Measurements from ENCODE around the gene IPO4.

Gene IPO4

DNA sequence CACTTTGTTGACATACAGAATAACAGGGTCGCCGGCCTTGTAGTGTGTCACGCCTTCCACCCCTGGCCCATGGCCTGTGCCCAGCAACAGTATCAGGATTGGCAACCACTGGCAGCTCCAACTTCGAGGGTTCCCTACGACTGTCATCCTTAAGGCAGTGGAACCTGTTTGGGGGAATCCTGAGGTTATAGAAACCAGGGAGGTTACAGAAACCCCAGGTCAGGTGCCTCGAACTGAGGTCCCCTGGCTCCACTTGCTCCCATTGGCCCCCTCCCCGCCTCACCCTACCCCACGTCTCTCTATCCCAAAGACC is 6.2 kb upstream of the IPO4 start:
- DNase-seq (ENCODE audit: low read depth in 2 of 2): no peak

DNA sequence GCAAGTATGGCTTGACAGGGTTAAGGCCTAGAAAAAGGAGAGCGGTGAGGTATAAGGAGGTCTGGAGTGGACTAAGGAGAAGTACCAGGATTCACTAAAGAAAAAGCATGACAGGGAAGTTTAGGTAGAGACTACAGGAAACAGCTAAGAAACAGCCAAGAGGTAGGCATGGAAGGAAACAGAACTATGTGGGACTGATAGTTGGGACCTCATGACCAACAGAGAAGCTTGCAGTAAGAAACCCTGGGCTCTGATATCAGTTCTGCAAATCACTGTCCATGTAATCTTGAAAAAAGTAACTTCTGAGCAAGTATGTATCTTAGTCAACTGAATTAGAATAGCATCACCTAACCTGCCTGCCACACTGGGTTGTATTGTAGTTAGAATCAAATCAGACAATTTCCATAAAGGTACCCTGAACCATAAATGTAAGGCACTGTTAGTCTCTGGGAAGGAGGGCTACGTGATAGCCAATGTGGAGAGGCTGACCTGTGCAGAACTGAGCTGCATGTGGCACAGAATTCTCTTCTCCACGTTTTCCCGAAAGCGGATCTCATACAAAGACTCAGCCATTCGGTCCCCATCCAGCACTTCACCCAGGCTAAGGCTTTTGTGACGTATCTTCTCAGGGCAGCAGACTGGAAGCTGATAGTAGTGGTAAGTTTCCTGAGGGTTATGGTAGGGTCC is 5.7 kb upstream of the IPO4 start:
- DNase-seq (ENCODE audit: low read depth in 2 of 2): no peak

DNA sequence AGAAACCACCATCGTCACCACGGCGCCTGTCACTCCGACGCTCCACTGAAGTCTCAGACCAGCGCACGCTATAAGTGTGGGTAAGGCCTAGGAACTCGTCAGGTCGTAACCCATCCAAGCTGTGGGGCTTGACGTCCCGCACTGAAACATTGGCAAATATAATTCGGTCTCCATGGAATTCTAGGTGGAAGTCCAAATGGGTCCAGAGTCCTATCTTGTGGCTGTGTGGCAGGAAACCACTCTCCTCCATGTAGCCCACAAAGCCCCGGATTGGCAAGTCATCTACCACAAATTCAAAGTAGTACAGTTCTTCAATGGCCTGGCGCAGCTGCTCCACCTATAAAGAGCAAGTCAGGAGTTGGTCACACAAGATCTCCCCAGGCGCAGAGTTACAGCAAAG is 4.3 kb upstream of the IPO4 start:
- DNase-seq (ENCODE audit: low read depth in 2 of 2): no peak

DNA sequence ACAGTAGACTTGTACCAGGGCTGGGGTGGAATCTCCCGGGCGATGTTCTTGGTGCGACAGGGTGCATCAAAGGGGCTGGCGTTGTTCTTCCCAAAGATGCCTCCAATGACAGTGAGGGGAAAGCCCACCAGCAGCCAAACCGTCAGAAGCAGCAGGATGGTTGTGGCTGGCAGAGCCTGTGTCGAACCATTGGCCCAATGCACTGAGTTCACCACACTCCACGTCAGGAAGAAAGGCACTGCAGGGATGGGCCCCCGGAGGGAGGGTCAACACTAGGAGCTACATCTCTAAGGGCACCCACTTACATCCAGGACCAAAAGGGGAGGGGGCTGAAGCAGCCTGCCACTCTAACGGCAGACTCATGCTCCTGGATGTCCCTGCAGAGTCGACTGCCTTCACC is 1.8 kb upstream of the IPO4 start:
- no peak for DNase-seq (ENCODE audit: low read depth in 2 of 2)

DNA sequence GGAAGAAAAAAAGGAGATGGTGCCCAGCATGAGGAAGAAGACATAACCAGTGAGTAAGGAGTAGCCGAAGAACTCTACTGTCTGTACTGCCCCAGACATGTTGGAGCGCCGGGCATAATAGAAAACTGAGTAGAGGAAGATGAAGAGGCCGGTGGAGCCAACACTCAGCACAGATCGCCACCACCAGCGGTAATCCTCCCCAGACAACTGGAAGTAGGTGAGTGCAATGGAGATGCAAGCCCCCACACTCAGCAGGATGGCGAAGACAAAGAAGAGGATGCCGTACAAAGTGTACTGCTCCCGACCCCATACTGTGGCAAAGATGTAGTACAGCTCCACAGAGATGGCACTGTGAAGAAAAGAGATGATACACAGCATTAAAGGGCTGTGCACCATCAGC is 844 bp upstream of the IPO4 start:
- DNase-seq (ENCODE audit: low read depth in 2 of 2): no peak

DNA sequence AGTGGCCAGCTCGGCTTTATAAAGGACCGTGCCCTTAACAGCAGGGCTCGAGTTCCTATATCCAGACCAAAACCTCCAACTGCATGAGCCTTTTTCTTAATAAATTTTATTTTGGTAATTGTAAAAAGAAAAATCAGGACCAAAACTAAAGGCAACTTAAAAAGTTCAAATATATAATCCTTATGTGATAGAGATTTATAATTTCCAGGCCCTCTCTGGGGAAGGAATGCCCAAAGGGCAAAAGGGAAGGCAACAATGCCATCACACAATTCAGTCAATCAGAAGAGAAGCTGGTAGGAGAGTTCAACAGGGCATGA is 401 bp upstream of the IPO4 start:
- no peak for DNase-seq (ENCODE audit: low read depth in 2 of 2)

DNA sequence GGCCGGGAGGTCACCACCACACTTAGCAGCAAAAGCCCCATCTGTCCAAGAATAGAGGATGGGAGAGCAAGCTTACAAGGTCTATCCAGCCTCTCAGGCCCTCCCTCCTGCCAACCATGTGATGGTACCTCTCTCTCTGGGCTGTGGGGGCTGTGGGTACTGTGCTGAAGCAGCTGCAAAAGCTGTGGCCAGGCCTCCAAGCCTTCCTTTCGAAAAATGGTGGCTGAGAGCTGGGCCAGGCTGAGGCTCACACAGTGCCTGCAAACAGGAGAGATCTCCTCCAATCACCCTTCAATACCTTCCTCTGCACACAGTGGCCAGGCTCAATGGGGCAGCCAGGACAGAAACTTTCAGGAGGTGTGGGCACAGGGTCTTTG is 1.1 kb downstream of the IPO4 start:
- DNase-seq (ENCODE audit: low read depth in 2 of 2): no peak

DNA sequence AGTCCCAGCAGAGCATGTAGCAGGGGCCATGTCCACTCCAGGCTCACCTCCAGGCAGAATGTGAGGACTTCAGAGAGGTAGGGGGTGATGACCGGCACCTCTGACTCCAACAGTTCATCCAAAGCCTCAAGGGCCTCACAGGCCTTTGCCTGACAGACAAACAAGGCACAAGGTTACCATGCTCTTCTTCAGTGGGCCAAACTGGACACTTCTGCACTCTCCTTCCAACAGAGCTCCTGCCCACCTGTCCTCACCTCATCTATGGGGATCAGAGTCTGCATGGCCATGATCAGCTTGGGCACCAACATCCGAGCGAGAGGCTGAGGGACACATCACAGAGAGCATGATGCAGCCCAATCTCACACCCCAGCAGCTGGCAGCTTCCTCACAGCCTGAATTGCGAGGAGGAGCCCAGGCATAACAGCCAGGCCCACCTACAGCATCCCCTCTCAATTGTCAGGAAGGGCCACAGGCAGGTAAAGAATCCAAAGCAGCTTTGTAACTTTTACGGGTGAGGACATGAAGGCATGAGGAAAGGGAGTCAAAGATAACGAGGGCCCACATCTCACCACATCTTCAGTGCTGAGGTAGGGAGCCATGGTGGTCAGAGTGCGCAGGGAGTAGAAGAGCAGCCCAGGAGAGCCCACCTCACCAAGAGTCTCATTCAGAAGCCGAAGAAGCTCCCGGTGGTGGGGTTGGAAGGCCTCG is 1.6 kb downstream of the IPO4 start:
- no peak for DNase-seq (ENCODE audit: low read depth in 2 of 2)

DNA sequence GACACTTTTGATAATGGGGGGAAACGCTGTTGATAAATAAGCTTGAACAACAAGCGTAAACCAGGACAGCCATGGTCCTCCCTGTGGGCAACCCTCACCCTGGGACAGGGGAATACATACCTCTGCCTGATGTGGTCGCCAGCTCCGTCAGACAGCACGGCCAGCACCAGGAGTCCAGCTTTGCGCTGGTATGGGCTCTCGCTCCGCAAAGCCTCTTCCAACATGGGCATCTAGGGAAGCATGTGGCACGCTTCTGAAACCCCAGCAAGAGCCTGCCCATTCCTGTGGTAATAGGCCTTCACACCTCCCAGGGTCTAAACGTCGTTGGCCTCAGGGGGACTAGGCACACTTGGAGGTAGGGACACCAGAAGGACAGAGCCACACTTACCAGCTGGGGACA is 2.9 kb downstream of the IPO4 start:
- no peak for DNase-seq (ENCODE audit: low read depth in 2 of 2)

DNA sequence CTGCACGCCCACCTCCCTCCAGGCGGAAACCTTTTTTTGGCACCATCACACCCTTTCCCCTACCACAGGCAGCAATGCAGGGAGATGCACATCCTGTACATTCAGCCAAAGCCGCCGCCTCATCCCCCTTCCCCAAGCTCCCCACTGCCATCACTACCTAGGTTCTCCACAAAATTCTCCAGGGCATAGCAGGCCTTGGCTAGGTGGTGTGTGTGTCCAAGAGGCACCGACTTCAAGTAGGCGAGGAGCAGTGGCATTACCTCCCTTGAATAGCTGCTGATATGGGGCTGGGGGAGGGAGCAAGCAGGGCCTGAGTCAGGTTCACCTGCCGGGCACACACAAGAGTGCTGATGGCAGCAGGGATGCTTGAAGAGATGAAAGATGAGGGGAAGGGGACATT is 3.6 kb downstream of the IPO4 start:
- DNase-seq (ENCODE audit: low read depth in 2 of 2): no peak

DNA sequence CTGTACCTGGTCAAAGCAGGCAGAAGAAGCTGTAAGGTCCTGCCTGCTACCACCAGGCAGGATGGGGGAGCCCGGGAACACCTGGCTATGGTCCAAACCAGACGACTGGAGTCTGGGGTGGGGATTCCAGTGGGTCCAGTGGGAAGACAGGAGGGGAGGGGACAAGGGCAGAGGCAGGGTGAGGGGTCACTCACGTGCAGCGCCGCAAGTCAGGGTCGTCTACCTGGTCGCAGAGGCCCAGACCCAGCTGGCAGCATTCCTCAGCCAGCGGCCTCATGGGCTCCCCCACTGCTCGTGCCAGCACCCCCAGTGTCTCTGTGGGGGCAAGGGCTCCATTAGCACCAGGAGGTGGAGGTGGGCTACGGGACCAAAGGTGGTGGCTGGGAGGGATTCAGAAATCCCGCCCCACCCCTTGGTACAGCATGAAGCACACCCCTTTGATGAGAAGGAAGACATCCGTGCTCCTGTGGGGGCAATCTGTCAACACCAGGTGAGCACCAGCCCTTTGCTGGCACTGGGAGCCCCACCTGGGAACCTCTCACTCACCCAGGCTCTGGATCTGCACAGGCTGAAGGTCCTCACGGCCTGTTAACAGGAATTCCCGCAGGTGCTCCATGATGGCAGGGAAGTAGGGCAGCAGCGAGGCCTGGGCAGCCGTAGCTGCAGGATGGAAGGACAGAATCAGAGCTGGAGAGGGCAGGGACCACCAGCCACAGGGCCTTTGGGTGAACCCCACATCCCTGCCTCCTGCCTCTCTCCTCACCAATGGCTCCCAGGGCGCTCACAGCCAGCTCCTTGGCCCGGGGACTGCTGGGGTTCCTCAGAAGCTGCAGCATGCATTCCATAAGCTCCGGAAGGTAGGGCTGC is 4.3 kb downstream of the IPO4 start:
- DNase-seq (ENCODE audit: low read depth in 2 of 2): no peak

DNA sequence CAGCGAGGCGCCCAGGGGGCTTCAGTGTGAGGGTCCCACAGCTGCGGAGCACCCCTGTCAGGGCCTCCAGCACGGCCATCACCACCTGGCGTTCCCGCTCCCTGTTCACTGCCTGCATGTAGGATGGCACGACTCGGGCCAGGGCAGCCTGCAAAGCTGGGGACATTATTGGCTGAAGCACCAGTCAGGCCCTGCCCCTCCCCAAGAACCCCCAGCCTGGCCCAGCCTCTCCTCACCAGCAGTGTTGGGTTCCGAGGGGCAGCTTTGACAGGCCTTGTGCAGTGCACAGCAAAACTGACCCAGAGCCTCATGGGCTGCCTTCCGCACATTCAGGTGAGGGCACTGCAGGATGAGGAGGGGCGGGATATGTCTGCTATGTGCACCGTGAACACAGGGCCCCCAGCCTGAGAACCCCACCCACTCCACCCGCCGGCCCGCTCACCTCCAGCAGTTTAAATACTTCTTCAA is 5.6 kb downstream of the IPO4 start:
- no peak for DNase-seq (ENCODE audit: low read depth in 2 of 2)

DNA sequence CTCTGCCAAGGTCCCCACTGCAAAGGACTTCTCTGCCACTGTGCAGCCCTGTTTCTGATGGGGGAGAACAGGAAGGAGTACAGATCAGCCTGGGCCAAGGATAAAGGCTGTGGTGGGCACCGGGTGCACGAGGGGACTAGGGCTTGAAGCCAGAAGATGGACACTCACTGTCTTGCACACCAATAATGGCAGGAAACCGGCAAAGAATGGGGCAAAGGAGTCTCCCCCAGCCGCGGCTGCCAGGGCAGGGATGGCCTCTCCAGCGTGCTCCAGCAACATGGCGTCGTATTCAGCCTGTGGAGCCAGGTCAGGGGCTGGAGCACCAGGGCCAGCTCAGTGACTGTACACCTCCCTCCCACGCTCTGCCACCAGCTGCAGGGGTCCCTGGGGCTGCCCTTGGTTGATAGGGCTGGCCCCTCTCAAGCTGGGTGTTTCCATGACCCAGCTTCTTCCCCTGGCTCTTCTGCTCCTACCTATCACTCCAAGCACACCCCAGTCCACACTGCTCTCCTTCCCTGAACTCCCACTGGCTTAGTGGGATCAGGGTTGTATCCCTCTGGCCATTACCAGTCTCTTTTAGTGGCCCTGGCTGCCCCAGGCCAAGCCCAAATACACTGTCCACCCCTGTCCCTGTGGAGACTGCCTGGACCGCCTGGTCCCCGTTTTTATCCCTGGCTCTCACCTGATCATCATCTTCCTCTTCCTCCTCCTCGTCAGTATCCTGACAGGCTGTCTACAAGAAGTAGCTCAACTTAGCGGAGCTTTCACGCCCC is 6.3 kb downstream of the IPO4 start:
- no peak for DNase-seq (ENCODE audit: low read depth in 2 of 2)

DNA sequence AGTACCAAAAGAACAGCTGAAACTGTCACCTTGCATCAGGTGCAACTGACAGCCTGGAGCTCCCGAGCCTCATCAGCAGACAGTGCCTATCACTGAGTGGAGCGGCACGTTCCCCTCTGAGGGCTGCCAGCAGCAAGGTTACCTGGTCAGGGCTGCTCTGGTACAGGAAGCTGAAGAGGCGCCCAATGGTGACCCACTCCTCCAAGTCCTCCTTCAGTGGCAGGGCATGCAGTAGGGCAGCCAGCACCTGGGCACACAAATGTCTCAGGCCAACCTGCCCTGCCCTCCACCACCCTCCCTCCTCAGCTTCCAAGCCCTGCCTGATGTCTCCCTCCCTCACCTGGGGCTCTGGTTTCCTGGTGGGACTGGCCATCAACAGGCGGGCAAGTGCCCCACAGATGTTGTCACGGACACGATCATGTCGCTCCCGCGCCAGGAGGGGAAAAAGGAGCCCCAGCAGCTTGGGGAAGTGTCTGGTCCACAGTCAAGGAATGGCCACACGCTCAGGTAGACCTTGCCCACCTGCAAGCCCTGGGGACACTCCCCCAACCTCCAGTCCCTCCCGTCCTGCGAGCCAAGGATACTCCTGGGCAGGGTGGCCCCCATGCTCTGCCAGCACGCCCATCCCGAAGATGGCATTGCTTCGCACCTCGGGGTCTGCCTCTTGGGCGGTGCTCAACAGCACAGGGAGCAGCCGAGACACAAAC is 7.1 kb downstream of the IPO4 start:
- no peak for DNase-seq (ENCODE audit: low read depth in 2 of 2)

DNA sequence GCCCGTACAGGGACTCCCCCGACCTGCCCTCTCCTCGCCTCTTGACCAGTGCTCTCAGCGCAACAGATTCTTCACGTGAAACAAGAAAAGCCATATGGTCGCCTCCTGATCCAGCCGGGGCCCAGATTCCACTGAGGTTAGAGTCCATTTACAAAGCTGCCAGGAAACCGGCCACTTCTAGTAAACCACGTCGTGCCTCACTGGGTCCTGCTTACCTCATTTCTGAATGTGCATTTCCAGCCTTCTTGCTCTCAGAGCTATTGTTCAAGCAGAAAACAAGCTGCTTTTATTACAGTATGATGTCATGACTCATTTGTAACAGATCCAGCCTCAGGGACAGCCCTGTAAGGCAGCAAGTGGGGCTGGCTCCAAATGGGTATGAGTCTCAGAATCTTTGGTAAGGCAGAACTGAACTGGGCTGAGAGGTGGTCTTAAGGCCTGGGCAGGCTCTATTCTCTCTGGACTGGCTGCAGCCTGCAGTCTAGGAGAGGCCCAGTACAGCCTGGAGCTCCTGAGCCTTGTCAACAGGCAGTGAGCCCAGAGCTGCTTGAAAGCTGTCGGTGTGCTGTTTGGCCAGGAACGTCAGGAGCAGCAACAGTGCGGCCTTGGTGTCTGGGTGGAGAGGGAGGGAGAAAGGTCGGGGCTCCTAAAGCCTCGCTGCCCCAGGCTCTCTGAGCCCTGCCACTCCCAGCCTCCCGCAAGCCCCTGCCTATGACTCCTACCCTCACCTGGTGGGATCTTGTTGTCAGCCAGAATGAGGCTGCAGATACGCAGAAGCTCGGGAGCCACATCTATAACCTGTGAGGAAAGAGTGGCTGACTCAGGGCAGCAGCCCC is 8.4 kb downstream of the IPO4 start:
- DNase-seq (ENCODE audit: low read depth in 2 of 2): no peak

DNA sequence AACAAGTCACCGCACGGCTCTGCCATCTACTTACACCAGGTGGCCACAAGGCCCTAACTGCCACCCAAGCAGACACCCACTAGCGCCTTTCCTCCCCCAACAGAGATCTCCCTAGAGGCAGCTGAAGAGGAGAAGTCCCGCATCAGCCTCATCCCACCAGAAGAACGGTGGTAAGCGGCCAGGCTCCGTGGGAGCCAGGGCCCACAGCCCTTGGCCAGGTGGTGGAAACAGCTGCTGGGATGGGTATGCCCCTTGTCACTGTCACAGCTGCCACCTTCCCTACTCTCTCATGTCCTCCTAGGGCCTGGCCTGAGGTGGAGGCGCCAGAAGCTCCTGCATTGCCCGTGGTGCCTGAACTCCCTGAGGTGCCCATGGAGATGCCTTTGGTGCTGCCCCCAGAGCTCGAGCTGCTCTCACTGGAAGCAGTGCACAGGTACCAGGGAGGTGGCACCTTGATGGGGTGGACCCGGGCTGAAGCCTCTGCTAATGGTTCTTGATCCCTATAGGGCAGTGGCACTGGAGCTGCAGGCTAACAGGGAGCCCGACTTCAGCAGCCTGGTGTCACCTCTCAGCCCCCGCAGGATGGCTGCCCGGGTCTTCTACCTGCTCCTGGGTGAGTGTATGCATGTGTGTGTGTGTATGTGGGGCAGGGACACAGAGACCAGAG is 9.2 kb downstream of the IPO4 start:
- no peak for DNase-seq (ENCODE audit: low read depth in 2 of 2)

DNA sequence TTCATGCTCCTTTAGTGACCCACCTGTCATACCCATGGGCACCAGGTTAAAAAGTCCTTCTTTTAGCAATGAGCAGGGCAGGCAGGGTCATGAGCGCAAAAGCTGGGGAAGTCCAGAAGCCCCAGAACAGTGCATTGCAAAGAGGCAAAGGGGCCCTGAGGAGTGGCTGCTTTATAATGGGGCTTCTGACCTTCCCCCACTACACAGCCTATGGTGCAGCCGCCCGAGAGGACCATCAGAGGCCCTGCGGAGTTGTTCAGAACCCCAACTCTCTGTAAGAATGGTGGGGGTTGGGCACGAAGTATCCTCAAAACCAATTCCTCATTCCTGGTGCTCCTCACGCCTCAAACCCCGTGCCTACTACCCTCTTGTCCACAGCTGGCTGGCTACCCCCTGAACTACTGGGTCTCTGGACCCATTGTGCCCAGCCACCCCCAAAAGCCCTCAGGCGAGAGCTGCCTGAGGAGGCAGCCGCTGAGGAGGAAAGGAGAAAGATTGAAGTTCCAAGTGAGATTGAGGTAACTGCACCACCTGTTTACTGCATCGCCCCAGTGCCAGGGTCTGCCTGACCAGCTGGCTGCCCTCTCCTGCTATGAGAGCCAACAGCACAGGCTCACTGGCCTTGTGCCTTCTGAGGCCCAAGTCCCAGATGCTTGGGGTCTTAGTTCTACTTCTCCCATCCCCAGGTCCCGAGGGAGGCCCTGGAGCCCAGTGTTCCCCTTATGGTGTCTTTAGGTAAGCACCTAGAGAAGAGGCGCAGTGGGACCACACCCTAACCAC is 10.0 kb downstream of the IPO4 start:
- no peak for DNase-seq (ENCODE audit: low read depth in 2 of 2)

DNA sequence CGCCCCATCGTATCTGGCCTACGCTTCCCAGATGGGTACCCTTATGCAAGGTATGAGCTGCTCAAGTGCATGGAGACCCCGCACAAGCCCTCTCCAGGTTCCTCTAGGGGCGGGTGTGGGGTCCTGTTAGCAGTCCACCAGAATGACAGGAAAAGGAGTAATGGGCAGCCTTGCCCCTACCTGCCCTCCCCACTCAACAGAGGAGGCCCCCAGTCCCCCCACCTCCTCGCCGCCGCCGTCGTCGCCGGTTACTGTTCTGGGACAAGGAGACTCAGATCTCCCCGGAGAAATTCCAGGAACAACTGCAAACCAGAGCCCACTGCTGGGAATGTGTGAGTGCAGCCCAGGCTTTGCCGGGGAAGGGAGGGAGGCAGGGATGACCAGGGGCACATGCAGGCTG is 10.7 kb downstream of the IPO4 start:
- DNase-seq (ENCODE audit: low read depth in 2 of 2): no peak

DNA sequence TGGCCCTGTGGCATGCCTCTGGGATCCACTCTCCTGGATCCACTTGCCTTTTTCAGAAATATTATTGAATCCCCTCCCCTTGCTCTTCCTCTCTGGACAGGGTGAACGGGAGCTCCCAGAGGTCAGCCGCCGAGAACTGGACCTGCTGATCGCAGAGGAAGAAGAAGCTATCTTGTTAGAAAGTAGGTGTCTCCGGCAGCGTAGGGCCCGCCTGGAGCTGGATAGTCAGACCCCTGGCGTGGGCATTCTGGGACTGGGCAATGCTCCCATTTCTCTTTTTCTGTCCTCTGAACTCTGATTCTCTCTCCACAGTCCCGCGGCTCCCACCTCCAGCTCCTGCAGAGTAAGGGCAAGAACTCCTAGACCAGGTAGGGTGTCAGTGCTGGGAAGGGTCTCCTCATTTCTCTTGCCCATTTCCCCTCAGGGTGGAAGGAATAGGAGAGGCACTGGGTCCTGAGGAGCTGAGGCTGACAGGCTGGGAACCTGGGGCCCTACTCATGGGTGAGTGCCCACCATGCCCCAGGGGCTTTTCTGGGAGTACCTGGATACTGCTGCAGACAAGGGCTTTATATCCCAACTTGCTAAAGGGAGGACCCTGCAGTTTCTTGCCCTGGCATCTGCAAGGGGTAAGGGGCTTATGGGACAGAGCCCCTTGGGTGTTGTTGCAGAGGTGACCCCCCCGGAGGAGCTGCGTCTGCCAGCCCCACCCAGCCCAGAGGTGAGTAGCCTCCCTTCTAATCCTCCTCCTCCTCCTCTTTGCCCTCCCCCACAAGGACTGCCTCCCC is 11.4 kb downstream of the IPO4 start:
- no peak for DNase-seq (ENCODE audit: low read depth in 2 of 2)

Data from activated CD8-positive, alpha-beta memory T cell treated with anti-CD3 and anti-CD28 coated beads for 4 hours (primary cell).